HUES48 (cell line): ENCODE measurements around the gene TNFAIP2.
"Not testable (repeated sequence)": the region's sequence is repeated elsewhere in the genome, so short reads cannot be mapped to it uniquely, and the experiment has no call there.

ENCODE experiments used
- H3K27ac ChIP-seq: one replicate; pipeline ENCODE4 v1.7.0; 2013; ENCODE audit warnings: low read depth, low read length, inconsistent platforms
- H3K27me3 ChIP-seq: 2 replicates; pipeline ENCODE4 v1.6.1; 2013; ENCODE audit warnings: mild to moderate bottlenecking, low read length; ENCODE audit not compliant: control insufficient read depth, insufficient read depth
- H3K36me3 ChIP-seq: 2 replicates; pipeline ENCODE4 v1.6.1; 2013; ENCODE audit warnings: low read length; ENCODE audit not compliant: control insufficient read depth, insufficient read depth
- H3K4me1 ChIP-seq: 2 replicates; pipeline ENCODE4 v1.6.1; 2013; ENCODE audit warnings: mild to moderate bottlenecking, low read length; ENCODE audit not compliant: control insufficient read depth, insufficient read depth
- H3K4me3 ChIP-seq: 2 replicates; pipeline ENCODE4 v1.5.1; 2013; ENCODE audit warnings: mild to moderate bottlenecking, low read depth, low read length
- H3K9ac ChIP-seq: 2 replicates; pipeline ENCODE4 v1.6.1; 2013; ENCODE audit warnings: mild to moderate bottlenecking, low read depth, low read length, moderate library complexity
- H3K9me3 ChIP-seq: 2 replicates; pipeline ENCODE4 v1.6.1; 2013; ENCODE audit warnings: low read length; ENCODE audit not compliant: control insufficient read depth, insufficient read depth

Gene TNFAIP2

GRCh38 chr14:103111232-103111868 is 11.9 kb upstream of the TNFAIP2 start:
- Histone ChIP-seq H3K9ac (no peak overlapping the region), H3K4me3 (no peak overlapping the region), H3K9me3 (no peaks in the 10 kb centered on the region), H3K36me3 (no peaks in the 10 kb centered on the region), H3K27ac (no peak overlapping the region), H3K4me1 (peaks cover 29% of the 10 kb centered on the region), H3K27me3 (peaks cover 12% of the 10 kb centered on the region)

DNA sequence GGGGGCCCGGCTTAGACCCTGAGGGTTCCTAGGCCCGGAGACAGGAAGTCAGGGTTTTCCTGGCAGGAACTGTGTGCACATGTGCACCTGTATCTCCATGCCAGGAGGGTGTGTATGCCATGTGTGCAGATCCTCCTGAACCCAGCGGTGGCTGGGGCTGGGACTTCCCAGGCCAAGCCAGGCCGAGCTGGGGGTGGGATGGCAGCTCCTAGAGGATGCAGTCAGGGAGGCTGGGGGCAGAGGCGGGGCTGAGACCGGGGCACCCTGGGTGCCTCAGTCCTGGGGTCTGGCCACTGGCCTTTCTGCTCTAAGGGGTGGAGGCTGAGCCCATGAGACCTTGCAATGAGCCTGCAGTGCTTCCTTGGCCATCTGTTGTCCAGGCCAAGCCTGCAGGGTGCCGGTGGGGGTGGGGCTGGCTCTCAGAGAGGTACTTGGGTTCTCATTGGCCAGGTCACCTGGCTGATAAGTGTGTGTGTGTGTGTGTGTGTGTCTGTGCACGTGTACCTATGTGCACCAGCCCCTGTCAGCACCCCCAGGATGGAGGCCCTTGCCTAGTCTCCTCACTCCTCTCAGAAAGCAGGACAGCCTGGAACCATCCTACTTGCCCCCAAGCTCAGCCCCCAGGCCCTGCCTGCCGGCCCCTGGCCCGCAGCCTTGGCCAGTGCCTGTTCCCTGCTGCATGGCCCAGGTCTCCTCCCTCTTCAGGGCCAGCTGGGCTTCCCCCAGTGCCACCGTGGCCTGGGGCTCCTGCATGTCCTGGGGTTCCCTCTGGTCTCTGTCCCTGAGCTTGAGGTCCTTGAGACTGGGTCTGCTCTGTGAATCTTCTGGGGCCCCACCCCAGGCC is 10.6 kb upstream of the TNFAIP2 start:
- H3K9me3 ChIP-seq: no peaks in the 10 kb centered on the region
- H3K4me3 ChIP-seq: no peak overlapping the region
- H3K27me3 ChIP-seq: peaks cover 12% of the 10 kb centered on the region
- no peak overlapping the region for H3K27ac ChIP-seq
- no peaks in the 10 kb centered on the region for H3K36me3 ChIP-seq
- H3K4me1 ChIP-seq: peaks cover 29% of the 10 kb centered on the region
- H3K9ac ChIP-seq: no peak overlapping the region

- peaks cover 24% of the 10 kb centered on the region for H3K4me1 ChIP-seq
- H3K36me3 ChIP-seq: no peaks in the 10 kb centered on the region
- no peak overlapping the region for H3K4me3 ChIP-seq
- no peak overlapping the region for H3K9ac ChIP-seq
- H3K27ac ChIP-seq: no peak overlapping the region
- H3K27me3 ChIP-seq: peaks cover 11% of the 10 kb centered on the region
- no peaks in the 10 kb centered on the region for H3K9me3 ChIP-seq
Measured at GRCh38 chr14:103113303-103113702, 10.0 kb upstream of the TNFAIP2 start.

DNA sequence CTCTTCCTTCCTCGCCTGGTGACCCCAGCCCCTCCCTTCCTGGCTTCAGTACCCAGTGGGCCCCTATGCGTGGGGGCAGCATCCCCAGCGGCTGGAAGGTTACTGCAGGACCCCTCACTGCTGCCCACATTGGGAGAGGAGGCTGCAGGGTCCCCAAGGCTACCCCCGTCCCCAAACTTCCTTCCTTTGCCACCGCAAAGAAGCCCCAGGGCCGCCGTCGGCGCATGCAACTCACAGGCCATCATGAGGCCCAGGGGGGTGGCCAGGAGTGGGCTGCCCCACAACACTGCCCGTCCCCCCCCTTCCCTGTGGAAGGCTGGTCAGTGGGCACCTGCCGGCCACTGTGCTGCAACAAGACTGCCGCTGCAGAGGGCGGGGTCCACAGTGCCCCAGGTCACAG is 9.5 kb upstream of the TNFAIP2 start:
- Histone ChIP-seq H3K27ac (no peak overlapping the region), H3K36me3 (no peaks in the 10 kb centered on the region), H3K9ac (no peak overlapping the region), H3K4me1 (peaks cover 20% of the 10 kb centered on the region), H3K4me3 (no peak overlapping the region), H3K9me3 (no peaks in the 10 kb centered on the region), H3K27me3 (peaks cover 9% of the 10 kb centered on the region)

- not testable (repeated sequence) for H3K27ac ChIP-seq, H3K9ac ChIP-seq, H3K4me3 ChIP-seq, H3K27me3 ChIP-seq, H3K9me3 ChIP-seq, H3K36me3 ChIP-seq
- peaks cover 15% of the 10 kb centered on the region for H3K4me1 ChIP-seq
Measured at GRCh38 chr14:103115086-103115679, 8.1 kb upstream of the TNFAIP2 start.

- H3K27me3 ChIP-seq: peaks cover 4% of the 10 kb centered on the region; the same call in 1 of the 2 replicates
- H3K4me3 ChIP-seq: no peak overlapping the region
- no peak overlapping the region for H3K27ac ChIP-seq
- no peak overlapping the region for H3K9ac ChIP-seq
- no peaks in the 10 kb centered on the region for H3K9me3 ChIP-seq
- no peaks in the 10 kb centered on the region for H3K36me3 ChIP-seq
- H3K4me1 ChIP-seq: peaks cover 7% of the 10 kb centered on the region
Measured at GRCh38 chr14:103115845-103116572, 7.3 kb upstream of the TNFAIP2 start.

- H3K4me3 ChIP-seq: no peak overlapping the region
- H3K4me1 ChIP-seq: peaks cover 10% of the 10 kb centered on the region; the same call in 1 of the 2 replicates
- no peaks in the 10 kb centered on the region for H3K9me3 ChIP-seq
- H3K27ac ChIP-seq: no peak overlapping the region
- no peak overlapping the region for H3K9ac ChIP-seq
- H3K27me3 ChIP-seq: peaks cover 8% of the 10 kb centered on the region; the same call in 1 of the 2 replicates
- no peaks in the 10 kb centered on the region for H3K36me3 ChIP-seq
Measured at GRCh38 chr14:103116636-103117035, 6.6 kb upstream of the TNFAIP2 start.

DNA sequence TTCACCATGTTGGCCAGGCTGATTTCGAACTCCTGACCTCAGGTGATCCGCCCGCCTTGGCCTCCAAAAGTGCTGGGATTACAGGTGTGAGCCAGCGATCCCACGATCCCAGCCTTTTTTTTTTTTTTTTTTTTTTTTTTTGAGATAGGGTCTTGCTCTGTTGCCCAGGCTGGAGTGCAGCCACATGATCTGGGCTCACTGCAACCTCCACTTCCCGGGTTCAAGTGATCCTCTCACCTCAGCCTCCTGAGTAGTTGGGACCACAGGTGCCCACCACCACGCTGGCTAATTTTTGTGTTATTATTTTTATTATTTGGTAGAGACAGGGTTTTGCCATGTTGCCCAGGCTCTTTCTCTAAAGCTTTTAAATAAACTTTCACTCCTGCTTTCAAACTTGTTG is 5.8 kb upstream of the TNFAIP2 start:
- not testable (repeated sequence) for H3K4me3 ChIP-seq, H3K27ac ChIP-seq, H3K9ac ChIP-seq, H3K36me3 ChIP-seq, H3K9me3 ChIP-seq
- peaks cover 17% of the 10 kb centered on the region; the same call in 1 of the 2 replicates for H3K4me1 ChIP-seq
- peaks cover 16% of the 10 kb centered on the region for H3K27me3 ChIP-seq

GRCh38 chr14:103118018-103118662 is 5.1 kb upstream of the TNFAIP2 start:
- Histone ChIP-seq H3K36me3 (no peaks in the 10 kb centered on the region), H3K4me1 (peaks cover 16% of the 10 kb centered on the region), H3K9ac (no peak overlapping the region), H3K4me3 (no peak overlapping the region), H3K27me3 (peaks cover 19% of the 10 kb centered on the region), H3K27ac (no peak overlapping the region), H3K9me3 (no peaks in the 10 kb centered on the region)

GRCh38 chr14:103118663-103119404 is 4.4 kb upstream of the TNFAIP2 start:
- Histone ChIP-seq H3K36me3 (no peaks in the 10 kb centered on the region), H3K27ac (no peak overlapping the region), H3K9me3 (no peaks in the 10 kb centered on the region), H3K9ac (no peak overlapping the region), H3K4me3 (no peak overlapping the region), H3K4me1 (peaks cover 16% of the 10 kb centered on the region), H3K27me3 (peaks cover 25% of the 10 kb centered on the region)
